Ishikawa (cell line): Measurements from ENCODE around the gene SLC18B1.

Experiments
- CEBPB ChIP-seq: IDR thresholded peaks from 2 replicates; pipeline ENCODE4 v1.6.1; 2012
- CREB1 ChIP-seq: IDR thresholded peaks from 2 replicates; pipeline ENCODE4 v1.6.1; 2012; ENCODE audit warnings: low read depth
- EGR1 ChIP-seq: IDR thresholded peaks from 2 replicates; pipeline ENCODE4 v1.6.1; 2012
- EP300 ChIP-seq: IDR thresholded peaks from 2 replicates; pipeline ENCODE4 v1.6.1; 2012; ENCODE audit warnings: borderline replicate concordance
- FOXM1 ChIP-seq: IDR thresholded peaks from 2 replicates; pipeline ENCODE4 v1.6.1; 2012; ENCODE audit warnings: low read depth, borderline replicate concordance
- NFIC ChIP-seq: IDR thresholded peaks from 2 replicates; pipeline ENCODE4 v1.6.1; 2012
- RAD21 ChIP-seq: IDR thresholded peaks from 2 replicates; pipeline ENCODE4 v1.6.1; 2012; ENCODE audit warnings: low read depth
- REST ChIP-seq: IDR thresholded peaks from 2 replicates; pipeline ENCODE4 v1.6.1; 2012; ENCODE audit warnings: low read depth, mild to moderate bottlenecking
- TAF1 ChIP-seq: IDR thresholded peaks from 2 replicates; pipeline ENCODE4 v1.6.1; 2012; ENCODE audit warnings: low read depth, mild to moderate bottlenecking
- TCF12 ChIP-seq: IDR thresholded peaks from 2 replicates; pipeline ENCODE4 v1.6.1; 2012; ENCODE audit warnings: low read depth
- TEAD4 ChIP-seq: IDR thresholded peaks from 2 replicates; pipeline ENCODE4 v1.6.1; 2012
- YY1 ChIP-seq: IDR thresholded peaks from 2 replicates; pipeline ENCODE4 v1.6.1; 2012; ENCODE audit warnings: low read depth
- ZBTB7A ChIP-seq: IDR thresholded peaks from 2 replicates; pipeline ENCODE4 v1.6.1; 2012; ENCODE audit warnings: low read depth
- TF ChIP-seq, protein P1 (sequence below): IDR thresholded peaks from 2 replicates; pipeline ENCODE4 v1.6.1; 2012
- TF ChIP-seq, protein P2 (sequence below): IDR thresholded peaks from 2 replicates; pipeline ENCODE4 v1.6.1; 2012

SLC18B1 gene

GRCh38 chr6:132813173-132813856 lies 14.9 kb upstream of the SLC18B1 start:
- TF ChIP-seq TEAD4 (no peak), NFIC (no peak), EGR1 (no peak), TAF1 (no peak), CEBPB (no peak)

- no peak for TF ChIP-seq RAD21
- no peak for TF ChIP-seq NFIC
- no peak for TF ChIP-seq EP300
- no peak for TF ChIP-seq CREB1
- TF ChIP-seq REST = no peak
Observed at GRCh38 chr6:132812756-132813172, 14.3 kb upstream of the SLC18B1 start.

- TF ChIP-seq CEBPB (no peak), REST (no peak), YY1 (no peak), FOXM1 (no peak), TAF1 (no peak)
- TF ChIP-seq, protein P1, sequence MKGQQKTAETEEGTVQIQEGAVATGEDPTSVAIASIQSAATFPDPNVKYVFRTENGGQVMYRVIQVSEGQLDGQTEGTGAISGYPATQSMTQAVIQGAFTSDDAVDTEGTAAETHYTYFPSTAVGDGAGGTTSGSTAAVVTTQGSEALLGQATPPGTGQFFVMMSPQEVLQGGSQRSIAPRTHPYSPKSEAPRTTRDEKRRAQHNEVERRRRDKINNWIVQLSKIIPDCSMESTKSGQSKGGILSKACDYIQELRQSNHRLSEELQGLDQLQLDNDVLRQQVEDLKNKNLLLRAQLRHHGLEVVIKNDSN = no peak
Observed at GRCh38 chr6:132812255-132812732, 13.9 kb upstream of the SLC18B1 start.

DNA sequence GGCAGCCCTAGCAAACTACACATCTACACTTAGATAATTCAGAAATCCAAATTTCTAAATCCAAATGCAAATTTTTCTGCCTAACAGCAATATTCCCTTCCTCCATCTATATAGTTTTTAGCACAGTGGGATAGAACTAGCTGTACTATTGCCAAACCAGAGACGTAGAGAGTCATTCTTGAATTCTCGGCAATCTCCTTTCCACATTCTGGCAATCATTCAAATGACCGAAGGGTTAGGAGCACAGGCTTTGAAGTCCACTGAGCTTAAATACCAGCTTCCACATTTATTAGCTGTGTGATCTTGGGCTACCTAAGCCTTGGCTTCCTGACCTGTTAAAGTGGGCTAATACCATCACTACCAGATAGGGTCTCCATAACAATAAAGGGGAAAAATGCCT lies 12.8 kb upstream of the SLC18B1 start:
- TF ChIP-seq YY1 = no peak
- TF ChIP-seq CREB1 = no peak
- TF ChIP-seq, protein P2, sequence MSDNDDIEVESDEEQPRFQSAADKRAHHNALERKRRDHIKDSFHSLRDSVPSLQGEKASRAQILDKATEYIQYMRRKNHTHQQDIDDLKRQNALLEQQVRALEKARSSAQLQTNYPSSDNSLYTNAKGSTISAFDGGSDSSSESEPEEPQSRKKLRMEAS = no peak
- TF ChIP-seq REST = no peak
- no peak for TF ChIP-seq CEBPB
- TF ChIP-seq TEAD4 = no peak
- TF ChIP-seq ZBTB7A = no peak
- TF ChIP-seq RAD21 = no peak
- no peak for TF ChIP-seq TCF12
- TF ChIP-seq EGR1 = no peak

DNA sequence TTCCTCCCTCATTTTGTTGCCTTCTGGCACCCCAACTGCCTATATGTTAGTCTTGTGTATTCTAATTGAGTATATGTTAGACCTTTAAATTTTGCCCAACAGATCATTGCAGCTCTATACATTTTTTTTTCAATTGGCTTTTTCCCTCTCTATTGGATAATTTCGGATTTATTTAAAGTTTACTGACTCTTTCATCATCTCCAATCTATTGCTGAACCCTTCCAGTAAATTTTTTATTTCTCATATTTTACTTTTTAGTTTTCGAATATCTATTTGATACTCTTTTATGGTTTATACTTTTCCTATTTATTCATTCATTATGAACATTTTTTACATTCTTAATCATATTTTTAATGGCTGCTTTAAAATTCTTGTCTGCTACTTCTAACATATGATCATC lies 7.1 kb upstream of the SLC18B1 start:
- TF ChIP-seq FOXM1 (no peak), EGR1 (no peak), RAD21 (no peak), EP300 (no peak), ZBTB7A (no peak), YY1 (no peak), TCF12 (no peak), CEBPB (no peak), CREB1 (no peak), TEAD4 (no peak), REST (no peak), TAF1 (no peak), NFIC (no peak)
- TF ChIP-seq, protein P1 = no peak
- TF ChIP-seq, protein P2 = no peak
